ENCODE measurements around the gene MRGPRG. TPM values are rescaled to one million over a fixed set of nuclear protein-coding genes. Genes with fewer than 3 reads are reported as not detected.

Gene MRGPRG
- total and polyA plus RNA-seq, 2 of the 8 experiments (the other 6 are each of a cell fraction or from before 2014, with no cell fraction given), result not detected

- no peak overlapping the region for H4K5ac ChIP-seq (ENCODE audit: insufficient read length, low read depth, low read length)
- no peaks in the 10 kb centered on the region for H3K36me3 ChIP-seq (ENCODE audit: control insufficient read depth in 2 of 4, insufficient read depth in 4 of 4, low read length in 3 of 4)
- H4K20me1 ChIP-seq (replicated peaks in 1 of 2; ENCODE audit: control insufficient read depth in 1 of 2, insufficient read depth in 2 of 2, low read length in 2 of 2), result no peaks in the 10 kb centered on the region
- no peak overlapping the region for H4K8ac ChIP-seq (ENCODE audit: extremely low read depth, insufficient read depth, low read length)
- no peaks in the 10 kb centered on the region for H3K23me2 ChIP-seq (ENCODE audit: low read depth, low read length)
- no peak for DNase-seq (ENCODE audit: low read depth in 1 of 2, low spot score in 2 of 2)
- H4K91ac ChIP-seq (replicated peaks; ENCODE audit: insufficient read length, low read length), result no peak overlapping the region
- H2BK5ac ChIP-seq (ENCODE audit: low read depth, low read length), result peak overlapping the region; percentile 35
- no peaks in the 10 kb centered on the region for H3K79me2 ChIP-seq (ENCODE audit: control insufficient read depth in 1 of 2, insufficient read depth in 2 of 2, low read length in 2 of 2)
- H3K9me3 ChIP-seq (ENCODE audit: insufficient read depth in 2 of 2, low read depth in 1 of 2, low read length in 1 of 2), result no peaks in the 10 kb centered on the region
- H3K18ac ChIP-seq (ENCODE audit: extremely low read depth, low read length), result peak overlapping the region; percentile 6; the same call in 1 of the 2 replicates
- peak overlapping the region; percentile 53 for H3K4ac ChIP-seq (replicated peaks; ENCODE audit: insufficient read length, low read depth, low read length)
- FAIRE-seq, result no peak
- H3K9ac ChIP-seq (replicated peaks in 1 of 4; ENCODE audit: extremely low read depth in 1 of 4, low read depth in 3 of 4, low read length in 3 of 4), result no peak overlapping the region
- WGBS, 2 experiments (ENCODE audit: extremely low coverage in 1 of 2, insufficient coverage in 1 of 2, insufficient read length in 1 of 2, insufficient replicate concordance in 2 of 2, low coverage in 1 of 2, low lambda C conversion rate in 2 of 2, missing lambda C conversion rate in 1 of 2), result 87% methylated on average over 36 of the region's 36 CpGs; no CpG with 5 or more reads in 1 of the 2 experiments
- H3K27ac ChIP-seq (ENCODE audit: low read depth, low read length), result no peak overlapping the region
- ChIA-PET POLR2A (ENCODE audit: partially characterized antibody) (interaction anchor here (0.8 to 1.8 kb wide), 4 partner anchors 13 to 60 kb away, joined by 3 to 4 read pairs (median 3); no protein-coding TSS in a partner anchor), CTCF (ENCODE audit: partially characterized antibody) (interaction anchor here (0.7 to 3.6 kb wide), 23 partner anchors 9 to 387 kb away, joined by 3 to 15 read pairs (median 5); no protein-coding TSS in a partner anchor)
- H3K27me3 ChIP-seq (replicated peaks in 1 of 4; ENCODE audit: control insufficient read depth in 3 of 4, extremely low read depth in 1 of 4, insufficient read depth in 3 of 4, low read length in 3 of 4), result no peaks in the 10 kb centered on the region
- peak overlapping the region; percentile 88; the same call in 1 of the 2 replicates for H2BK15ac ChIP-seq (ENCODE audit: low read length)
- H2BK12ac ChIP-seq (ENCODE audit: low read depth, low read length), result peak overlapping the region; percentile 29; the same call in 1 of the 2 replicates
- no peak overlapping the region for H3K4me3 ChIP-seq (ENCODE audit: extremely low read depth in 1 of 4, insufficient read depth in 2 of 4, low read depth in 3 of 4, low read length in 4 of 4)
- H2AK5ac ChIP-seq (ENCODE audit: low read depth, low read length), result 0 out of 2 replicates have a peak overlapping the region, but pooled peaks have one; percentile 15
- no peak overlapping the region for H2BK120ac ChIP-seq (replicated peaks; ENCODE audit: low read depth, low read length)
- no peak overlapping the region for H3K56ac ChIP-seq (replicated peaks; ENCODE audit: insufficient read length, low read depth, low read length)
- H3K4me1 ChIP-seq (replicated peaks in 1 of 4; ENCODE audit: control insufficient read depth in 3 of 4, insufficient read depth in 4 of 4, low read length in 3 of 4), result peaks cover 0 to 23% (median 10%) of the 10 kb centered on the region in 4 experiments; a peak in 6 of 7 replicates
- H2AFZ ChIP-seq (ENCODE audit: low read length), result no peak overlapping the region
- H2BK20ac ChIP-seq (ENCODE audit: low read length), result no peak overlapping the region
- H3K4me2 ChIP-seq (ENCODE audit: insufficient read depth in 1 of 2, low read depth in 2 of 2, low read length in 2 of 2), result 0 out of 4 replicates have a peak overlapping the region, but pooled peaks of 1 of the 2 experiments have one; percentile 9
- H3K14ac ChIP-seq (ENCODE audit: insufficient read length), result no peak overlapping the region
- H3K23ac ChIP-seq (ENCODE audit: insufficient read length), result no peak overlapping the region
- no peaks in the 10 kb centered on the region for H3K79me1 ChIP-seq (ENCODE audit: low read depth, low read length)
- TF ChIP-seq RNF2 (IDR thresholded peaks at IDR 0.05; ENCODE audit: borderline replicate concordance, low read depth, low read length, missing control alignments, poor library complexity, severe bottlenecking) (no peak), YY1 (IDR thresholded peaks at IDR 0.05; ENCODE audit: low read depth, low read length) (no peak), KDM5A (IDR thresholded peaks at IDR 0.05; ENCODE audit: low read length) (no peak), CREB1 (IDR thresholded peaks at IDR 0.05) (no peak), POLR2A (IDR thresholded peaks at IDR 0.05; ENCODE audit: control extremely low read depth in 1 of 2, low read depth in 2 of 2, low read length in 2 of 2) (no peak), JUN (IDR thresholded peaks at IDR 0.05; ENCODE audit: low read depth, low read length) (no peak), SIX5 (IDR thresholded peaks at IDR 0.05; ENCODE audit: low read depth, low read length) (no peak), CTBP2 (IDR thresholded peaks at IDR 0.05; ENCODE audit: borderline replicate concordance, insufficient read depth, insufficient read length, low read length) (no peak), JUND (IDR thresholded peaks at IDR 0.05; ENCODE audit: low read length) (no peak), MAX (IDR thresholded peaks at IDR 0.05) (no peak), GABPA (IDR thresholded peaks at IDR 0.05; ENCODE audit: borderline replicate concordance, insufficient read depth, low read length) (no peak)
Observed at GRCh38 chr11:3222941-3223915, 4.6 kb upstream of the MRGPRG start.
